Activated T-cell treated with anti-CD3 and anti-CD28 coated beads, Interleukin-2, amount 50 U/mL, for 4 hours (primary cell): ENCODE results near the gene KCNA10. TPM values are rescaled to one million over a fixed set of nuclear protein-coding genes. Genes with fewer than 3 reads are reported as not detected.

ENCODE experiments used
- ATAC-seq, 2 donors: fragments of 200-7000 bp; cut with Tn5 transposase; one replicate each; pipeline ENCODE4 v1.10.0; 2021
- DNase-seq: peaks from one replicate; pipeline ENCODE4 v3.0.0-alpha.2; 2020
- H3K27me3 Mint-ChIP-seq: one replicate; pipeline ENCODE4 v1.8.0; 2021; ENCODE audit warnings: low read depth, mixed read lengths
- H3K36me3 Mint-ChIP-seq: one replicate; pipeline ENCODE4 v1.8.0; 2022; ENCODE audit warnings: mixed read lengths; ENCODE audit not compliant: insufficient read depth
- H3K4me1 Mint-ChIP-seq: one replicate; pipeline ENCODE4 v1.8.0; 2021; ENCODE audit warnings: low read depth, mixed read lengths
- H3K4me3 Mint-ChIP-seq: one replicate; pipeline ENCODE4 v1.8.0; 2021; ENCODE audit warnings: mild to moderate bottlenecking, moderate library complexity, mixed read lengths
- H3K9me3 Mint-ChIP-seq: one replicate; pipeline ENCODE4 v1.8.0; 2021; ENCODE audit warnings: mixed read lengths
- total RNA-seq, 3 donors: library from RNA; stranded (reverse); gene quantifications; one replicate each; pipeline ENCODE4 v1.2.1, GENCODE V29; 2021

KCNA10 gene
- total RNA-seq, 3 donors from 2014 or later, result not detected

- no peaks in the 10 kb centered on the region for H3K36me3 Mint-ChIP-seq
- no peaks in the 10 kb centered on the region for H3K4me1 Mint-ChIP-seq
- no peaks in the 10 kb centered on the region for H3K9me3 Mint-ChIP-seq
- ATAC-seq, result no peak
- no peak overlapping the region for H3K4me3 Mint-ChIP-seq
- H3K27me3 Mint-ChIP-seq, result peaks cover 13% of the 10 kb centered on the region
- DNase-seq, result no peak
These were observed 17.4 kb downstream of the KCNA10 start for GRCh38 chr1:110501488-110502132.

- no peak for DNase-seq
- H3K36me3 Mint-ChIP-seq, result no peaks in the 10 kb centered on the region
- no peaks in the 10 kb centered on the region for H3K9me3 Mint-ChIP-seq
- H3K4me1 Mint-ChIP-seq, result no peaks in the 10 kb centered on the region
- H3K27me3 Mint-ChIP-seq, result peaks cover 13% of the 10 kb centered on the region
- no peak overlapping the region for H3K4me3 Mint-ChIP-seq
- no peak for ATAC-seq
These were observed 20.7 kb downstream of the KCNA10 start for GRCh38 chr1:110498270-110498669.

GRCh38 chr1:110495926-110496600, 22.9 kb downstream of the KCNA10 start:
- no peaks in the 10 kb centered on the region for H3K36me3 Mint-ChIP-seq
- H3K27me3 Mint-ChIP-seq, result no peaks in the 10 kb centered on the region
- no peak overlapping the region for H3K4me3 Mint-ChIP-seq
- peak; percentile 84 to 91 for ATAC-seq
- H3K9me3 Mint-ChIP-seq, result no peaks in the 10 kb centered on the region
- DNase-seq, result peak; percentile 75
- no peaks in the 10 kb centered on the region for H3K4me1 Mint-ChIP-seq

GRCh38 chr1:110494522-110495406, 24.2 kb downstream of the KCNA10 start:
- ATAC-seq, result no peak
- H3K36me3 Mint-ChIP-seq, result no peaks in the 10 kb centered on the region
- no peaks in the 10 kb centered on the region for H3K4me1 Mint-ChIP-seq
- DNase-seq, result no peak
- no peaks in the 10 kb centered on the region for H3K9me3 Mint-ChIP-seq
- no peaks in the 10 kb centered on the region for H3K27me3 Mint-ChIP-seq
- no peak overlapping the region for H3K4me3 Mint-ChIP-seq

- no peaks in the 10 kb centered on the region for H3K36me3 Mint-ChIP-seq
- no peaks in the 10 kb centered on the region for H3K4me1 Mint-ChIP-seq
- ATAC-seq (no peak), DNase-seq (no peak)
- H3K4me3 Mint-ChIP-seq, result no peak overlapping the region
- no peaks in the 10 kb centered on the region for H3K9me3 Mint-ChIP-seq
- no peaks in the 10 kb centered on the region for H3K27me3 Mint-ChIP-seq
These were observed 24.9 kb downstream of the KCNA10 start for GRCh38 chr1:110494036-110494435.

GRCh38 chr1:110493059-110493699, 25.8 kb downstream of the KCNA10 start:
- no peak for ATAC-seq
- Mint-ChIP-seq H3K4me1 (no peaks in the 10 kb centered on the region), H3K27me3 (no peaks in the 10 kb centered on the region), H3K4me3 (no peak overlapping the region), H3K36me3 (no peaks in the 10 kb centered on the region), H3K9me3 (no peaks in the 10 kb centered on the region)
- no peak for DNase-seq

- H3K4me3 Mint-ChIP-seq, result no peak overlapping the region
- H3K4me1 Mint-ChIP-seq, result no peaks in the 10 kb centered on the region
- H3K36me3 Mint-ChIP-seq, result no peaks in the 10 kb centered on the region
- H3K9me3 Mint-ChIP-seq, result no peaks in the 10 kb centered on the region
- no peak for ATAC-seq
- DNase-seq, result no peak
- H3K27me3 Mint-ChIP-seq, result no peaks in the 10 kb centered on the region
These were observed 26.4 kb downstream of the KCNA10 start for GRCh38 chr1:110492573-110492972.

- Mint-ChIP-seq H3K4me3 (no peak overlapping the region), H3K36me3 (no peaks in the 10 kb centered on the region), H3K9me3 (no peaks in the 10 kb centered on the region), H3K4me1 (no peaks in the 10 kb centered on the region), H3K27me3 (no peaks in the 10 kb centered on the region)
- ATAC-seq (no peak), DNase-seq (no peak)
These were observed 28.1 kb downstream of the KCNA10 start for GRCh38 chr1:110490791-110491451.

- DNase-seq (no peak), ATAC-seq (no peak)
- Mint-ChIP-seq H3K36me3 (no peaks in the 10 kb centered on the region), H3K27me3 (peaks cover 7% of the 10 kb centered on the region), H3K9me3 (no peaks in the 10 kb centered on the region), H3K4me3 (no peak overlapping the region), H3K4me1 (no peaks in the 10 kb centered on the region)
These were observed 28.9 kb downstream of the KCNA10 start for GRCh38 chr1:110489973-110490542.

- no peaks in the 10 kb centered on the region for H3K4me1 Mint-ChIP-seq
- ATAC-seq, result no peak
- H3K27me3 Mint-ChIP-seq, result peaks cover 10% of the 10 kb centered on the region
- H3K36me3 Mint-ChIP-seq, result no peaks in the 10 kb centered on the region
- H3K9me3 Mint-ChIP-seq, result no peaks in the 10 kb centered on the region
- H3K4me3 Mint-ChIP-seq, result no peak overlapping the region
- DNase-seq, result no peak
These were observed 29.6 kb downstream of the KCNA10 start for GRCh38 chr1:110489406-110489805.

GRCh38 chr1:110488867-110489266, 30.1 kb downstream of the KCNA10 start:
- Mint-ChIP-seq H3K27me3 (peaks cover 10% of the 10 kb centered on the region), H3K36me3 (no peaks in the 10 kb centered on the region), H3K4me1 (no peaks in the 10 kb centered on the region), H3K9me3 (no peaks in the 10 kb centered on the region), H3K4me3 (no peak overlapping the region)
- no peak for DNase-seq
- no peak for ATAC-seq

GRCh38 chr1:110488161-110488560, 30.8 kb downstream of the KCNA10 start:
- no peaks in the 10 kb centered on the region for H3K9me3 Mint-ChIP-seq
- DNase-seq, result no peak
- H3K36me3 Mint-ChIP-seq, result no peaks in the 10 kb centered on the region
- ATAC-seq, result no peak
- no peak overlapping the region for H3K4me3 Mint-ChIP-seq
- H3K4me1 Mint-ChIP-seq, result peaks cover 1% of the 10 kb centered on the region
- peaks cover 14% of the 10 kb centered on the region for H3K27me3 Mint-ChIP-seq

- peaks cover 14% of the 10 kb centered on the region for H3K27me3 Mint-ChIP-seq
- H3K4me3 Mint-ChIP-seq, result no peak overlapping the region
- H3K4me1 Mint-ChIP-seq, result peaks cover 1% of the 10 kb centered on the region
- H3K9me3 Mint-ChIP-seq, result no peaks in the 10 kb centered on the region
- DNase-seq, result no peak
- no peaks in the 10 kb centered on the region for H3K36me3 Mint-ChIP-seq
- ATAC-seq, result no peak
These were observed 31.2 kb downstream of the KCNA10 start for GRCh38 chr1:110487726-110488125.
